Activated CD4-positive, alpha-beta memory T cell treated with anti-CD3 and anti-CD28 coated beads for 36 hours (primary cell): ENCODE data around the gene ATXN7L1. TPM values are rescaled to one million over a fixed set of nuclear protein-coding genes. Genes with fewer than 3 reads are reported as not detected.
A peak's percentile ranks its signal among the peaks of the same experiment; 100 is the strongest.
"Not testable (repeated sequence)": the region's sequence is repeated elsewhere in the genome, so short reads cannot be mapped to it uniquely, and the experiment has no call there.

Experiments used
- CTCF ChIA-PET: fragments of 350-600 bp; sonication (Branson Sonifier 250); formaldehyde crosslinking; loops from one replicate; lab custom pipeline; 2021; ENCODE audit warnings: antibody characterized with exemption, inconsistent platforms; lab: Charles Lee
- POLR2A ChIA-PET: fragments of 350-600 bp; sonication (Branson Sonifier 250); formaldehyde crosslinking; loops from one replicate; lab custom pipeline; 2021; ENCODE audit warnings: antibody characterized with exemption; lab: Charles Lee
- DNase-seq: peaks from one replicate; pipeline ENCODE4 v3.0.0-alpha.2; 2020
- H3K27ac Mint-ChIP-seq: one replicate; pipeline ENCODE4 v1.8.0; 2021; ENCODE audit warnings: mixed read lengths
- H3K27me3 Mint-ChIP-seq: one replicate; pipeline ENCODE4 v1.8.0; 2021; ENCODE audit warnings: mixed read lengths
- H3K36me3 Mint-ChIP-seq: one replicate; pipeline ENCODE4 v1.8.0; 2021; ENCODE audit warnings: mixed read lengths
- H3K4me1 Mint-ChIP-seq: one replicate; pipeline ENCODE4 v1.8.0; 2021; ENCODE audit warnings: low read depth, mixed read lengths
- H3K4me3 Mint-ChIP-seq: one replicate; pipeline ENCODE4 v1.8.0; 2021; ENCODE audit warnings: mild to moderate bottlenecking, mixed read lengths
- H3K9me3 Mint-ChIP-seq: one replicate; pipeline ENCODE4 v1.8.0; 2021; ENCODE audit warnings: mixed read lengths
- intact Hi-C: fragments of 100-400 bp; cut with micrococcal nuclease; formaldehyde crosslinking; loops from one replicate; pipeline ENCODE4 v1.15.1; 2023
- total RNA-seq, 2 experiments: library from RNA; stranded (reverse); gene quantifications; one replicate each; pipeline ENCODE4 v1.2.3, GENCODE V29; 2021

Gene ATXN7L1
- total RNA-seq, 2 experiments from 2014 or later: 12.4 to 13.3 TPM

GRCh38 chr7:105851064-105851463 lies 25.3 kb downstream of the ATXN7L1 start:
- no peak for DNase-seq
- Mint-ChIP-seq H3K36me3 (no peaks in the 10 kb centered on the region), H3K27ac (no peak overlapping the region), H3K27me3 (no peaks in the 10 kb centered on the region), H3K4me1 (peaks cover 46% of the 10 kb centered on the region), H3K4me3 (no peak overlapping the region), H3K9me3 (no peaks in the 10 kb centered on the region)
- intact Hi-C loops: no loop called here
- ChIA-PET CTCF (interaction anchor here (1.3 to 2.8 kb wide), 5 partner anchors 80 to 195 kb away, joined by 4 to 13 read pairs (median 5); no protein-coding TSS in a partner anchor), POLR2A (interaction anchor here (1.3 kb wide), 1 partner anchor 107 kb away, joined by 3 read pairs; no protein-coding TSS in a partner anchor)

- H3K9me3 Mint-ChIP-seq: peaks cover 1% of the 10 kb centered on the region
- H3K27me3 Mint-ChIP-seq: no peaks in the 10 kb centered on the region
- H3K36me3 Mint-ChIP-seq: peaks cover 3% of the 10 kb centered on the region
- ChIA-PET POLR2A (interaction anchor here (0.7 to 1.2 kb wide), 2 partner anchors 41 to 42 kb away, joined by 3 to 4 read pairs; no protein-coding TSS in a partner anchor), CTCF (interaction anchor here (1.4 to 2.8 kb wide), 3 partner anchors 29 to 174 kb away, joined by 3 to 13 read pairs (median 3); no protein-coding TSS in a partner anchor)
- peak overlapping the region; percentile 11 for H3K4me3 Mint-ChIP-seq
- peaks cover 46% of the 10 kb centered on the region for H3K4me1 Mint-ChIP-seq
- intact Hi-C loops: loop anchor here (1.0 to 2.0 kb wide), 7 partner anchors 25 to 173 kb away; no protein-coding TSS in a partner anchor
- H3K27ac Mint-ChIP-seq: peak overlapping the region; percentile 68
- peak; percentile 87 for DNase-seq
Observed at GRCh38 chr7:105849122-105849855, 27.1 kb downstream of the ATXN7L1 start.

DNA sequence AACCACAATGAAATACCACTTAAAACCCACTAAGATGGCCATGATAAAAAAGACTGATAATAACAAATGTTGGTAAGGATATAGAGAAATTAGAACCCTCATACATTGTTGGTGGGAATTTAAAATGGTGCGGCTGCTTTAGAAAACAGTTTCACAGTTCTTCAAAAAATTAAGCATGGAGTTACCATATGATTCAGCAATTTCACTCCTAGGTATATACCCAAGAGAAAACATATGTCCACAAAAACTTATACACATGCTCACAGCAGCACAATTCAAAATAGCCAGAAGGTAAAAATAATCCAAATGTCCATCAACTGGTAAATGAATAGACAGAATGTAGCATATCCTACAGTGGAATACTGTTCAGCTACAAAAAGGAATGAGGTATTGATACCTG lies 30.0 kb downstream of the ATXN7L1 start:
- H3K36me3 Mint-ChIP-seq: peaks cover 4% of the 10 kb centered on the region
- peaks cover 1% of the 10 kb centered on the region for H3K9me3 Mint-ChIP-seq
- H3K27me3 Mint-ChIP-seq: no peaks in the 10 kb centered on the region
- H3K4me3 Mint-ChIP-seq: no peak overlapping the region
- peaks cover 37% of the 10 kb centered on the region for H3K4me1 Mint-ChIP-seq
- H3K27ac Mint-ChIP-seq: no peak overlapping the region
- intact Hi-C loops: no loop called here
- no peak for DNase-seq
- CTCF ChIA-PET: interaction anchor here (1.1 kb wide), 1 partner anchor 31 kb away, joined by 3 read pairs; the partner anchor contains the start of gene ATXN7L1
- POLR2A ChIA-PET: no interaction called here

DNA sequence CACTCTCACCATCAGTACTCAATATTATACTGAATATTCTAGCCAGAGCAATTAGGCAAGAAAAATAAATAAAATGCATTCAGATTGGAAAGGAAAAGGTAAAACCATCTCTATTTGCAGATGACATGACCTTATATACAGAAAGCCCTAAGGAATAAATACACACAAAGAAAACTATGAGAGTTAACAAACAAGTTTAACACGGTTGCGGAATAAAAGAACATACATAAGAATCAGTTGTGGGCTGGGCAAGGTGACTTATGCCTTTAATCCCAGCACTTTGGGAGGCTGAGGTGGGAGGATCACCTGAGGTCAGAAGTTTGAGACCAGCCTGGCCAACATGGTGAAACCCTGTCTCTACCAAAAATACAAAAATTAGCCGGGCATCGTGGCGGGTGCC lies 31.7 kb downstream of the ATXN7L1 start:
- H3K4me3 Mint-ChIP-seq, POLR2A ChIA-PET, H3K27ac Mint-ChIP-seq, H3K9me3 Mint-ChIP-seq, H3K36me3 Mint-ChIP-seq, CTCF ChIA-PET, DNase-seq, intact Hi-C loops, H3K27me3 Mint-ChIP-seq: not testable (repeated sequence)
- peaks cover 19% of the 10 kb centered on the region for H3K4me1 Mint-ChIP-seq

- Mint-ChIP-seq H3K9me3 (peaks cover 1% of the 10 kb centered on the region), H3K36me3 (peaks cover 4% of the 10 kb centered on the region), H3K27ac (no peak overlapping the region), H3K27me3 (no peaks in the 10 kb centered on the region), H3K4me1 (peaks cover 2% of the 10 kb centered on the region), H3K4me3 (no peak overlapping the region)
- DNase-seq: no peak
- ChIA-PET POLR2A (no interaction called here), CTCF (no interaction called here)
- intact Hi-C loops: no loop called here
Observed at GRCh38 chr7:105841866-105842265, 34.5 kb downstream of the ATXN7L1 start.

- Mint-ChIP-seq H3K27ac (no peak overlapping the region), H3K36me3 (peaks cover 4% of the 10 kb centered on the region), H3K27me3 (no peaks in the 10 kb centered on the region), H3K4me3 (no peak overlapping the region), H3K4me1 (no peaks in the 10 kb centered on the region), H3K9me3 (peaks cover 1% of the 10 kb centered on the region)
- ChIA-PET POLR2A (no interaction called here), CTCF (interaction anchor here (0.6 to 1.3 kb wide), 2 partner anchors 37 to 679 kb away, joined by 3 read pairs; no protein-coding TSS in a partner anchor)
- no peak for DNase-seq
- intact Hi-C loops: no loop called here
Observed at GRCh38 chr7:105840981-105841749, 35.2 kb downstream of the ATXN7L1 start.

- intact Hi-C loops: no loop called here
- Mint-ChIP-seq H3K9me3 (no peaks in the 10 kb centered on the region), H3K27me3 (no peaks in the 10 kb centered on the region), H3K4me3 (no peak overlapping the region), H3K4me1 (no peaks in the 10 kb centered on the region), H3K36me3 (peaks cover under 1% of the 10 kb centered on the region), H3K27ac (no peak overlapping the region)
- DNase-seq: no peak
- ChIA-PET CTCF (no interaction called here), POLR2A (no interaction called here)
Observed at GRCh38 chr7:105839266-105839665, 37.1 kb downstream of the ATXN7L1 start.

GRCh38 chr7:105838627-105839231 lies 37.7 kb downstream of the ATXN7L1 start:
- CTCF ChIA-PET: interaction anchor here (0.6 kb wide), 1 partner anchor 244 kb away, joined by 4 read pairs; no protein-coding TSS in a partner anchor
- no peaks in the 10 kb centered on the region for H3K9me3 Mint-ChIP-seq

DNA sequence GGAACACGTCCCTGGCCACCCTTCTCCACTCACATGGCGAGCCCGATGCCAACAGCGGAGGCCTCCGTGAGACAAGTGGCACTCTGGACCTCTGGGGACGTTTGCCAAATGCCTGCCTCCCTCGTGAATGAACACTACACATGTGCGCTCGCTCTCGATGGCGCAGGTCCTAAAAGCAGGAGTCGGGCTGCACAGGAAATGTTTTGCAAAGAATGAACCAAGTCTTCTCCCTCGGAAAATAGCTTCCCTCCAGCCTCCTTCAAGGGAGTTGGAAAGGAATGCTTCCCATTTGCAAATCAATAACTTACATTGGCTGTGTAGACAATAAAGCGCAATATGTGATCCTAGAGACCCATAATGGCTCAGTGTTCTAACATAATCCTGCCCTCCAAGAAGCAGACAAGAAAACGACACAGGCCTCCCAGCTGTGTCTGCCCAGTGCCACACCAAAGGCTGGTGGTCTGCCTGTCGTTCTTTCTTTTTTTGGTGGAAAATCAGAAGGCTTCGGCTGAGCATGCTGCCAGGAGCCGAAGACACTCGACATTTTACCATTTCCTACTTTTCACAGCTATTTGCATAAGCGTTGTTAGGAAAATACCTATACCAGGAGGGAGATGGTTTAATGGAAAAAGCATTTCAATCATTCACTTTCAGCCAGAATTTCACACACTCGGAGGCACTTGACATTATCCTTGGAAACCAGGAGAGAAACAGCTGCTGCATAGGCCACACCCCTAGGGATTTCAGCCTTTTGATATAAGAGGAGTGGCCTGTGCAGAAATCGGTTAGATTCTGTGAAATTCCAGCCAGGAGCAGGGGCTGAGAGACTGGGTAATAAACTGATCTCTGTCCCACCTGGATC lies 38.4 kb downstream of the ATXN7L1 start:
- no peak overlapping the region for H3K4me3 Mint-ChIP-seq
- no peak overlapping the region for H3K27ac Mint-ChIP-seq
- intact Hi-C loops: no loop called here
- ChIA-PET CTCF (interaction anchor here (0.6 kb wide), 1 partner anchor 243 kb away, joined by 4 read pairs; no protein-coding TSS in a partner anchor), POLR2A (no interaction called here)
- H3K36me3 Mint-ChIP-seq: no peaks in the 10 kb centered on the region
- H3K27me3 Mint-ChIP-seq: no peaks in the 10 kb centered on the region
- H3K4me1 Mint-ChIP-seq: no peaks in the 10 kb centered on the region
- DNase-seq: no peak
- no peaks in the 10 kb centered on the region for H3K9me3 Mint-ChIP-seq

More at GRCh38 chr7:105838627-105839231, 37.7 kb downstream of the ATXN7L1 start:
- no peaks in the 10 kb centered on the region for H3K36me3 Mint-ChIP-seq
- no peaks in the 10 kb centered on the region for H3K4me1 Mint-ChIP-seq
- no peak for DNase-seq
- no peaks in the 10 kb centered on the region for H3K27me3 Mint-ChIP-seq
- intact Hi-C loops: no loop called here
- POLR2A ChIA-PET: no interaction called here
- H3K27ac Mint-ChIP-seq: no peak overlapping the region
- H3K4me3 Mint-ChIP-seq: no peak overlapping the region

DNA sequence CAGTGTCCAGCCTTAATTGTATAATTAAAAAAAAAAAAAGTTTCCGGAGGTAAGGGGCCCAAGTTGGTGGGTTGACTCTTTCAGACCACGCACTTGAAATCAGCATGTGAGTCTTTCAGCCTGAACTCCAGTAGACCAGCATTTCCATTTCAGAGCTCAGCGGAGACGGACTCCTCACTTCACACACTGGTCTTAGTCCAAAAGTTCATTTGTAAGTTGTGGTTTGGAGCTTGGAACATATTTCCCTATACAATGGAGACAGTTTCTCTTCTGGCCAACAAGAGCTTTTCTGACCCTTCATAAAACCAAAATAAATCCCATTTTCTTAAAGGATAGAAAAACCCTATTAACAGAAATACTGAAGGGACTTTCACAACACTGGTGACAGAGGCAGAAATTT lies 41.0 kb downstream of the ATXN7L1 start:
- no peaks in the 10 kb centered on the region for H3K9me3 Mint-ChIP-seq
- no peak overlapping the region for H3K27ac Mint-ChIP-seq
- intact Hi-C loops: no loop called here
- POLR2A ChIA-PET: interaction anchor here (0.6 kb wide), 1 partner anchor 1824 kb away, joined by 4 read pairs; no protein-coding TSS in a partner anchor
- no peaks in the 10 kb centered on the region for H3K27me3 Mint-ChIP-seq
- no peak overlapping the region for H3K4me3 Mint-ChIP-seq
- no peaks in the 10 kb centered on the region for H3K36me3 Mint-ChIP-seq
- CTCF ChIA-PET: interaction anchor here (0.7 kb wide), 1 partner anchor 1185 kb away, joined by 6 read pairs; no protein-coding TSS in a partner anchor
- peaks cover 2% of the 10 kb centered on the region for H3K4me1 Mint-ChIP-seq
- no peak for DNase-seq
